AG10803 (cell line): ENCODE measurements around the gene SLC7A8.

Experiments
- DNase-seq: peaks from one replicate; pipeline ENCODE4 v3.0.0; 2010; ENCODE audit warnings: low read depth
- H3K4me3 ChIP-seq: 2 replicates; pipeline ENCODE4 v1.5.1; 2011; ENCODE audit warnings: mild to moderate bottlenecking, low read length, control low read depth
- TF ChIP-seq, protein P1 (sequence below): conservative IDR thresholded peaks from 2 replicates; pipeline ENCODE4 v1.5.1; 2011; ENCODE audit warnings: mild to moderate bottlenecking, low read length, control low read depth, inconsistent platforms

The SLC7A8 gene

DNA sequence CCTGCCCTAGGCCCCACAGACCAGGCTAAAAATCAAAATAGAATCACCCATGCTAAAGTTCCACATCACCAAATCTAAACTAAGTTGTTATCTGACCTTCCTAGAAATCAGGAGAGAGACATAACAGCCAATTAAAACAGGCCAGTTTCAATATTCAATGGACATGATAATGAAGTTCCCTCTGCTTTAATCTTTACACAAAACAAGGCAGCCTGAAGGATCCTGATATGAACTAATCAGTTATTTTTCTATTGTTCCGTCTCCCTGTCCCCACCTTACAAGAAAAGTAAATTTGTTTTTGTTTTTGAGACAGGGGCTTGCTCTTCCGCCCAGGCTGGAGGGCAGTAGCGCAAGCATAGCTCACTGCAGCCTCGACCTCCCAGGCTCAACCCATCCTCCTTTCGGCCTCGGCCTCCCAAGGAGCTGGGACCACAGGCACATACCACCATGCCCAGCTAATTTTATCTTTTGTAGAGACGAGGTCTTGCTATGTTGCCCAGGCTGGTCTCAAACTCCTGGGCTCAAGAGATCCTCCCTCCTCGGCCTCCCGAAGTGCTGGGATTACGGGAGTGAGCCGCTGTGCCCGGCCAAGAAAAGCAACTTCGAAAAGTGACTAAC, 59.0 kb downstream of the SLC7A8 start:
- no peak for DNase-seq
- TF ChIP-seq, protein P1, sequence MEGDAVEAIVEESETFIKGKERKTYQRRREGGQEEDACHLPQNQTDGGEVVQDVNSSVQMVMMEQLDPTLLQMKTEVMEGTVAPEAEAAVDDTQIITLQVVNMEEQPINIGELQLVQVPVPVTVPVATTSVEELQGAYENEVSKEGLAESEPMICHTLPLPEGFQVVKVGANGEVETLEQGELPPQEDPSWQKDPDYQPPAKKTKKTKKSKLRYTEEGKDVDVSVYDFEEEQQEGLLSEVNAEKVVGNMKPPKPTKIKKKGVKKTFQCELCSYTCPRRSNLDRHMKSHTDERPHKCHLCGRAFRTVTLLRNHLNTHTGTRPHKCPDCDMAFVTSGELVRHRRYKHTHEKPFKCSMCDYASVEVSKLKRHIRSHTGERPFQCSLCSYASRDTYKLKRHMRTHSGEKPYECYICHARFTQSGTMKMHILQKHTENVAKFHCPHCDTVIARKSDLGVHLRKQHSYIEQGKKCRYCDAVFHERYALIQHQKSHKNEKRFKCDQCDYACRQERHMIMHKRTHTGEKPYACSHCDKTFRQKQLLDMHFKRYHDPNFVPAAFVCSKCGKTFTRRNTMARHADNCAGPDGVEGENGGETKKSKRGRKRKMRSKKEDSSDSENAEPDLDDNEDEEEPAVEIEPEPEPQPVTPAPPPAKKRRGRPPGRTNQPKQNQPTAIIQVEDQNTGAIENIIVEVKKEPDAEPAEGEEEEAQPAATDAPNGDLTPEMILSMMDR = no peak
- no peak overlapping the region for H3K4me3 ChIP-seq

DNA sequence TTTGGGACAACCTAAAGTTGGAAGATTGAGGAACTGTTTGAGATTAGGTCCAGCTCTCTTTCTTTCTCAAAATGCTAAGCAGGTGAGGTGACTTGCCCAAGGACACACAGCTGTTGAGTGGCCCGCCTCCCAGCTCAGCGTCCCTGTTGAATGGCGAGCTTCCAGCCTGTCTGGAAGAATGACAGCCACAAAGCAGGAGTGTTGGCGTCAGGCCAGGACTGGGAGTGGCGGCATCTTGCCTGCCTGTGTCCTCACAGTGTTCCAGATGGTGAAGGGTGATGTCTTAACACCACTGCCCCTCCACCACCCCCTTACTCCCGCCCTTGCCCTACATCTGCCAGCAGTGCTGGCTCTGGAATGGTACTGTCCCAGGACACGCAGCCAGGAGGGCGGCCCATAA, 60.0 kb downstream of the SLC7A8 start:
- peak; percentile 73 for DNase-seq
- TF ChIP-seq, protein P1 = no peak
- H3K4me3 ChIP-seq = no peak overlapping the region

DNA sequence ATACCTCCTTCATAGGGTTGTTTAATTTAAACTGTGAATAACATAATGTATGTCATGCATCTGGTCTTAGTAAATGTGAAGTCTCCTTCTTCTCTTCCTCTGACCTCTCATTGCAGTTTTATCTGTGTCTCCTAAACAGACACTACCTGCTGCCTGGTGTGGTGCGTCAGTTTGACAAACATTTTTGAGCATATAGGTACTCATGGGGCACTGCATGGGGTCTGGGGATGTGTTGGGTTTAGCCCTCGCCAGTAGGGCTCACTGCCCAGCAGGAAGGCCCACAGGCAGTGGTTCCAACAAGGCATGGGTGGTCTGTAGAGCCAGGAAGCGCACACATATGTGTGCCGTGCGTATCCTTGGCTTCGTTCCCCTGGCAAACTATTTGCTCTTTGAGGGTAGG, 61.4 kb downstream of the SLC7A8 start:
- TF ChIP-seq, protein P1 = no peak
- no peak overlapping the region for H3K4me3 ChIP-seq
- no peak for DNase-seq

DNA sequence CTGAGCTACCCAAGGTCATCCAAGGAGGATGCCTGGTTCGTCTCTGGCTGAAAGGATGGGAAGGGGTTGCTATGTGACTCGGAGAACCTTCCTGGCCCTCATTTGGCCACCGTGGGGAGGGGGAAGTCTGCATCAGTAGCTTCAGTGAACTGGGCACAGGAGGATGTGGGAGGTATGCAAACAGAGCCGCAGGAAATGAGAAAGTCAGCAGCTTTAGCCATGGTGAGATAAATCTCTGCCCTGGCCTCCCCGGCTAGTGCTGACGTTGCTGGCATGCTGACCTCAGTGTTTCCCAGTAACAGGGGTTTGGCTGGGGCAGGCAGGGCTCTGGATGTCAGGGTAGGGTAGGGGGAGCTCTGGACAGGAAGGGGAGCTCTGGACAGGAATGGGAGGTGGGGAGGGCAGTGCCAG, 62.1 kb downstream of the SLC7A8 start:
- TF ChIP-seq, protein P1 = no peak; the same call in 1 of the 2 replicates
- peak; percentile 71 for DNase-seq
- no peak overlapping the region for H3K4me3 ChIP-seq

DNA sequence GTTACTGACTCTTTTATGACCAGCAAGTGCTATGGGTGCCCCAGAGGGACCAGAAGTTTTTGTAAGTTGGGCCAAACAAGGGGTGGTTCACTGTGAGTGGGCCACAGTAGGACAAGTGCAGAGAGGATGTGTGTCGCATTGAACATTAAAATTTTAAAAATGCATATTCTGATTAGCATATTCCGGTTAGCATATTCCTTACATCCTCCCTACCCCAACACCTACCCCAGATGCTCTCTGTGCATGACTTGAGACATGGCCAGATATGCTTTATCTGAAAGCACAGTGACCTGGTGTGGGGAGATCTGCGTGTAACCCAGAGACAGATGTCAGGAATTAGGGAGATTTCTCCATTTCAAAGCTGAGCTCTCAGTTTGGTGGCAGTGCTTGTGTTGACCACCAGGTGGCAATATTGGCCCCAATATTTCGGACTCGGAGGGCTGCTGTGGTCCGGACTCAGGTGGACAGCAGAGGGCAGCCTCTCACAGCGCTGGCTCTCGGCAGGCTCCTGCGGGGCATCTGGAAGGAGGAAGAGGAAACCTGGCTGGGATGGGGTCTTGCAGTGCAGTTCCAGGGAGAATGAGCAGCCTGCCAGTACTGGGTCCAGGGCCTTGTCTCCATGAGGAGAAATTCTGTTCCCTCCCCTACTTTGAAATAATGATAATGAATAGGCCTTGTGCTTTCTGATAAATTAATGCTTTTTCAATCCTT, 62.8 kb downstream of the SLC7A8 start:
- DNase-seq = peak; percentile 78
- TF ChIP-seq, protein P1 = peak; percentile 100
- no peak overlapping the region for H3K4me3 ChIP-seq

DNA sequence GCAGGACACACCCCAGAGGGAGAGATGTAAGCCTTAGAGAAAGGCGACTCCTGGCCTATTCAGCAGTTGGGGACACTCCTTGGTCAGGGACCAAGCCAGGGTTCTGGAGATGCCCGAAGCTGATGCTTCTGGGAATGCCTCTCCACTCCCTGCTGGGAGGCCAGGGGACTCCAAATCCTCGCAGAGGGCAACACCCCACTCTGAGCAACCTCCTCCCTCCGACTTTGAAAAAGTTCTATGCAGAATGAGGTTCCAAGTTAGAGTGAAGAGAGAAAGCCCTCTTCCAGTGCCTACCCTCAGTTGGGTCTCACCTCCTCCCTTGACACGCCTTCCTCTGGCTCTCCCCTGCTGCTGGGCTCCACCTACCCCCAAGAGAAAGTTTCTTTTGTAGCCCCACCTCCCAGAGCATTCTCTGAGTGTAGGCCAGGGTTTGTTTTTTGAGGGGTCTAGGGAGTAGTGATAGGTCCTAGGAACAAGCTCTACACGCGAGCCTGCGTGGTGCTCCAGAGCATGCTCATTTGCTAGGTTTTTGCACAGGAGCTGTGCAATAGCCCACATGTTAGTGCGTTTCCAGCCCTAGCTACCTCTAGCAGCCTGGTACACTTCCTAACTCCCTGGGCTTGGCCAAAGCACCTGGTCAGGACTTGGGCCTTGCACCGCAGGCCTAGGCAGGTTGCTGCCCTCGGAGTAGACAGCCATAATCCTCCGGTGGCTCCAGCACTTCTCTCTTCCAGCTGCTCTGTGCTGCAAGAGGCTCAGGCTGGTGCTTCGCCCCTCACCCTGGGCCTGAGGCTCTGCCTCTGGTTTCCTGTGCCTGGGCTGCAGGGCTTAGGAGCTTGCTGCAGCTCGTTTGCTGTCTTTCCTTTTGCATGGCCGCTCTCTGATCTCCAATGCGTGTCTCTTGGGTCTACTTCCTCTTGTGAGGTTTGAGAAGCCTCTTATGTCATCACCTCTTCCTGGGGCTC, 63.8 kb downstream of the SLC7A8 start:
- H3K4me3 ChIP-seq = no peak overlapping the region
- TF ChIP-seq, protein P1 = no peak
- DNase-seq = no peak
